Activated CD8-positive, alpha-beta memory T cell treated with anti-CD3 and anti-CD28 coated beads for 24 hours (primary cell): Measurements from ENCODE around the gene SLC22A16.

ENCODE experiments used
- DNase-seq: peaks from one replicate; pipeline ENCODE4 v3.0.0-alpha.2; 2020

The SLC22A16 gene

DNA sequence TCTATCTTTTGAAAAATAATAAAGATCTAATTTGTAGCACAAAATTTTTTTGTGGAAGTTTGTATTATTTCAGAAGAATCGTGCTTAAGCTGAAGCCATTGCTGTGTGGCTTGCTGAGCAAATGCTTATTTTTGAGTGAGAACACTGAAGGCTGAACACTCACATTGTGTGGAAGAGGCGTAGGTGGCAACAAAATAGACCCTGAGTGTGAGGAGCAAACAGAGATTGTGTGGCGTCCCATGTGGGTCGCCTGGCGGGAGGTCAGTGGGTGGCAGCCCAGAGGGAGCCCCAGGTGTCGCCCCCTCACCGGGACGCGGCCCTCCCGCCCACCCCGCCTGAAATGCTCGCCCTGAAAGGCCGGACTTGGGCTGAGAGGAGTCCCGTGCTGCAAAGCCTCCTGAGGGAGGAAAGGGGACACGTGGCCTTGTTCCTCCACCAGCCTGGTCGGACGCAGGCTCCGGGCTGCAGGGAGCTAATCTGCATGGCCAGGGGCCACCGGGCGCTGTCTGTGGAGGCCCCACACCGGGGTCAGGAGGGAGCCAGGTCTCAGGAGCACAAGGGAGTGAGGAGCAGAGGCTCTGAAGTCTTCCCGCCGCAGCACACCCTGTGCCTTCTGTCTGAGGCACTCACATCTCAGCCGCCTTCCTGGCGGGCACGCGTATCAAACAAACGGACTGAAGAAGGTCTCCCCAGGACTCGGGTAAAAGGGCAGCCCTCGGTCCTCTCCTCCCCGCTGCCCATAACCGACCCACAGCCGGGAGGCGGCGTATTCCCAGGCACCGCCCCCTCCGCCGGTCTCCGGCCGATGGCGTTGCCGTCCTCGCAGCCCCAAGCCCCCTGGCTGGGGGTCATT, 77.0 kb downstream of the SLC22A16 start:
- no peak for DNase-seq

- DNase-seq = no peak
Observed at GRCh38 chr6:110398778-110399177, 77.6 kb downstream of the SLC22A16 start.

DNA sequence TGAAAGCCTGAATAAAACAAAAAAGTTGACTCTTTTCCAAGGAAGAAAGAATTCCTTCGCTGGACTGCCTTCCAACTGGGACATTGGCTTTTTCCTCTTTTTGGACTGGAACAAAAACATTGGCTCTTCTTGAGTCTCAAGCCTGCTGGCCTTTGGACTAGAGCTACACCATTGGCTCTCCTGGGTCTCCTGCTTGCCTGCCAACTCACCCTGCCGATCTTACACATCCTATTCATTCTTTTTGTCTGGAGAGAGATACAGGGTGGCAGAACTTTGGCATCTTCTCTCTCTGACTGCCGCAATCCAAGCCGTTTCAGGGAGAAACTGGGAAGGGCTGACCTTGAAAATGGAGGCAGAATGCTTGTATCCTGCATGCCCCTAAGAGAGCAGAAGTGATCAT, 81.2 kb downstream of the SLC22A16 start:
- DNase-seq = no peak

GRCh38 chr6:110394409-110394808, 82.0 kb downstream of the SLC22A16 start:
- no peak for DNase-seq

DNA sequence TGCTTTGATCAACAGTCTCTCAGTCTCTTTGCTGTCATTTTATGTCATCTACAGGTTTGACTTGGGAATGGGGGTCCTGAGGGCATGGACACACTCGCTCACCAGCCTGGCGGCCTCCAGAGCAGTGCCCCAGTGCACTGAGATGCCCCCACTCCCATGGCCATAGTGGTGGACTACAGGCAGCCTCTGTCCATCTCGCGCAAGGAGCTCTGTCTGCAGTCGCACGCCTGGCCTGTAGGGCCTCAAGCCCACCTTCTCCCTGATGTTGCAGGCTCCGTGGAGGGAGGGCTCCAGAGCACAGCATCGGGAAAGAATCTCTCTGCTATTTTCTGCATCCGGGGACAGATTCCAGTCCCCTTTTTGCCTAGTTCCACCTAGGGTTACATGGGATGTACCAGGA, 83.7 kb downstream of the SLC22A16 start:
- DNase-seq = no peak

GRCh38 chr6:110390404-110390803, 86.0 kb downstream of the SLC22A16 start:
- no peak for DNase-seq

- DNase-seq = no peak
Observed at GRCh38 chr6:110389689-110390382, 86.6 kb downstream of the SLC22A16 start.

DNA sequence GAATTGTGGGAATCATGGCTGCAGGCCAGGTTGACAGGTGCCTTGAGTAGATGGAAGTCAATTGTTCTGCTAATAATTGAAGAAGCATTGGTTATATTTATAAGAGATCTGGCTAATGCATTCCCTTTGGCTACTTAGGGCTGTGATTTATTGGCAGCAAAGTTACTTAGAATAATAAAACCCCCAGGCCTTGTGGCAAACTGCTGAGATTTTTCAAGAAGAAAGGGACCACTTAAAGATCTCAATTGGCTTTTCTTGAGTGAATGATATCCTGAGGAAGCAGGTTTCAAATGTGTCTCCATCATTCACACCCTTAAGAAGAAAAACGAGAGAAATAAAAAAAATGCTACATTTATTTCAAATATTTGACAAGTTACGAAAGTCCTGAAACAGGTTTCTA, 88.4 kb downstream of the SLC22A16 start:
- no peak for DNase-seq

DNA sequence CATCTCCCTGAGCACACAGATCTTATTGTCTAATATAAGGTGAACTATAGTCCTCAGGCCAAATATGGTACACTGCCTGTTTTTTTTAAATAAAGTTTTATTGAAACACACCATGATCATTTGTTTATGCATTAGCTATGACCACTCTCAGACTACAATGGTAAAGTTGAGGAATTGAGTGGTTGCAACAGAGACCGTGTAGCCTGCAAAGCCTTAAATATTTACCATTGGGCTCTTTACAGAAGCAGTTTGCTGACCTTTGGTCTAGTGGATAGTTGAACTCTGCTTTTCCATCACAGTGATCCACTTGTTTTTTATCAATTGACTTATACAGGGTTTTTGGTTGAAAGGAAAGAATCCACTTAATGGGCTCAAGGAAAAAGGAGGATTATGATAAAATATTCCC, 91.0 kb downstream of the SLC22A16 start:
- DNase-seq = no peak

- no peak for DNase-seq
Observed at GRCh38 chr6:110378552-110378951, 97.9 kb downstream of the SLC22A16 start.
